Measurements from ENCODE around the gene KIR3DL3. TPM values are rescaled to one million over a fixed set of nuclear protein-coding genes. Genes with fewer than 3 reads are reported as not detected.
A peak's percentile ranks its signal among the peaks of the same experiment; 100 is the strongest.
"Not testable (repeated sequence)": the region's sequence is repeated elsewhere in the genome, so short reads cannot be mapped to it uniquely, and the experiment has no call there.

The KIR3DL3 gene
- polyA plus RNA-seq, 2 of the 4 experiments (the other 2 are of a cell fraction) = not detected

DNA sequence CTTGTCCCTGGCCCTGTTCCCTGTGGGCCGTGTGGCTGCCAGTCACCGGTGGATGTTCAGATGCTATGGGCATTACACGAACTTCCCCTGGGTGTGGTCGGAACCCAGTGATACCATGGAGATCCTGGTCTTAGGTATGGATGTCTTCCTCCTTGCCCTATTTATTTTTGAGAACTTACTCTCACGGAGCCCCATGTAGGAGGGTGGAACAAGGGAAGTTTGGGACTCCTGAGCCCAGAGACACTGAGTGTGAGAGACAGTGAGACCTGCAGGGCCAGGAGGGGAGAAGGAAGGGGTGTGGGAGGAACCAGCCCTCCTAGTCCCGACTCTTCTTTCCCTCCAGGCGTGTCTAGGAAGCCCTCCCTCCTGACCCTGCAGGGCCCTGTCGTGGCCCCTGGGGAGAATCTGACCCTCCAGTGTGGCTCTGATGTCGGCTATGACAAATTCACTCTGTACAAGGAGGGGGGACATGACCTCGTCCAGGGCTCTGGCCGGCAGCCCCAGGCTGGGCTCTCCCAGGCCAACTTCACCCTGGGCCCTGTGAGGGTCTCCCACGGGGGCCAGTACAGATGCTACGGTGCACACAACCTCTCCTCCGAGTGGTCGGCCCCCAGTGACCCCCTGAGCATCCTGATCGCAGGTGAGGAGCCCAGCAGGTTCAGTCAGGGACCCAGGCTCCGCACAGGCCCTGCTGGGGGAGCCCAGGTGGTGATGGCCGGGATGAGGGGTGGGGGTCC lies 14.9 kb upstream of the KIR3DL3 start:
- H3K4me3 ChIP-seq = no peak overlapping the region
- no peak overlapping the region for H3K27ac ChIP-seq
- DNase-seq (ENCODE audit: low read depth in 1 of 2, low spot score in 1 of 2) (no peak), FAIRE-seq (no peak), ATAC-seq (peak; percentile 49 to 54; a peak in 5 of 6 replicates)
- H3K4me2 ChIP-seq = no peak overlapping the region
- no peak for TF ChIP-seq ZNF302 (CRISPR knock-in tag; IDR thresholded peaks at IDR 0.05)
- TF ChIP-seq, protein P1, sequence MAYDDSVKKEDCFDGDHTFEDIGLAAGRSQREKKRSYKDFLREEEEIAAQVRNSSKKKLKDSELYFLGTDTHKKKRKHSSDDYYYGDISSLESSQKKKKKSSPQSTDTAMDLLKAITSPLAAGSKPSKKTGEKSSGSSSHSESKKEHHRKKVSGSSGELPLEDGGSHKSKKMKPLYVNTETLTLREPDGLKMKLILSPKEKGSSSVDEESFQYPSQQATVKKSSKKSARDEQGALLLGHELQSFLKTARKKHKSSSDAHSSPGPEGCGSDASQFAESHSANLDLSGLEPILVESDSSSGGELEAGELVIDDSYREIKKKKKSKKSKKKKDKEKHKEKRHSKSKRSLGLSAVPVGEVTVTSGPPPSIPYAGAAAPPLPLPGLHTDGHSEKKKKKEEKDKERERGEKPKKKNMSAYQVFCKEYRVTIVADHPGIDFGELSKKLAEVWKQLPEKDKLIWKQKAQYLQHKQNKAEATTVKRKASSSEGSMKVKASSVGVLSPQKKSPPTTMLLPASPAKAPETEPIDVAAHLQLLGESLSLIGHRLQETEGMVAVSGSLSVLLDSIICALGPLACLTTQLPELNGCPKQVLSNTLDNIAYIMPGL (CRISPR knock-in tag; IDR thresholded peaks at IDR 0.05; ENCODE audit: borderline replicate concordance) = no peak
- TF ChIP-seq TFCP2L1 (CRISPR knock-in tag; IDR thresholded peaks at IDR 0.05) = no peak
- no peak for TF ChIP-seq EHMT2 (IDR thresholded peaks at IDR 0.05; ENCODE audit: low read depth)
- no peak for TF ChIP-seq RARB (CRISPR knock-in tag; IDR thresholded peaks at IDR 0.05)
- TF ChIP-seq RAD21 (conservative IDR thresholded peaks at IDR 0.05 in 1 of 2, IDR thresholded peaks at IDR 0.05 in 1 of 2) = no peak
- TF ChIP-seq, protein P2, sequence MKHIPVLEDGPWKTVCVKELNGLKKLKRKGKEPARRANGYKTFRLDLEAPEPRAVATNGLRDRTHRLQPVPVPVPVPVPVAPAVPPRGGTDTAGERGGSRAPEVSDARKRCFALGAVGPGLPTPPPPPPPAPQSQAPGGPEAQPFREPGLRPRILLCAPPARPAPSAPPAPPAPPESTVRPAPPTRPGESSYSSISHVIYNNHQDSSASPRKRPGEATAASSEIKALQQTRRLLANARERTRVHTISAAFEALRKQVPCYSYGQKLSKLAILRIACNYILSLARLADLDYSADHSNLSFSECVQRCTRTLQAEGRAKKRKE (CRISPR knock-in tag; IDR thresholded peaks at IDR 0.05; ENCODE audit: low read depth) = no peak
- no peak for TF ChIP-seq KDM1A (IDR thresholded peaks at IDR 0.05; ENCODE audit: low read depth)
- no peak for TF ChIP-seq CHD4 (IDR thresholded peaks at IDR 0.05; ENCODE audit: borderline replicate concordance)
- no peak for TF ChIP-seq HDAC2 (IDR thresholded peaks at IDR 0.05)
- no peak for TF ChIP-seq FOXS1 (CRISPR knock-in tag; IDR thresholded peaks at IDR 0.05)
- no peak for TF ChIP-seq POLR2AphosphoS2 (conservative IDR thresholded peaks at IDR 0.05; ENCODE audit: low read length)
- TF ChIP-seq FOSB (CRISPR knock-in tag; IDR thresholded peaks at IDR 0.05) = no peak
- no peak for TF ChIP-seq RNF2 (IDR thresholded peaks at IDR 0.05; ENCODE audit: borderline replicate concordance, low read depth)
- no peaks in the 10 kb centered on the region for H3K9me3 ChIP-seq
- WGBS (ENCODE audit: missing lambda C conversion rate) = 9% methylated on average over 15 of the region's 18 CpGs
- POLR2A ChIA-PET = no interaction called here
- no peaks in the 10 kb centered on the region for H3K4me1 ChIP-seq
- CTCF ChIA-PET = interaction anchor here (1.9 kb wide), 1 partner anchor 35 kb away, joined by 4 read pairs; no protein-coding TSS in a partner anchor

DNA sequence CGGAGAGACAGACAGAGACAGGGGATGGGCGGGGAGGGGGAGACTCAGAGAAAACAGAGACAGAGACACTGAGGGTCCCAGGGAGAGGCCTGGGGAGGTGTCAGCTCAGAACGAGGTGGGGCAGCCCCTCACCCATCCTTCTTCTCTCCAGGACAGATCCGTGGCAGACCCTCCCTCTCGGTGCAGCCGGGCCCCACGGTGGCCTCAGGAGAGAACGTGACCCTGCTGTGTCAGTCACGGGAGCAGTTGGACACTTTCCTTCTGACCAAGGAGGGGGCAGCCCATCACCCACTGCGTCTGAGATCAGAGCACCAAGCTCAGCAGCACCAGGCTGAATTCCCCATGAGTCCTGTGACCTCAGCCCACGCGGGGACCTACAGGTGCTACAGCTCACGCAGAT lies 14.3 kb upstream of the KIR3DL3 start:
- H3K4me2 ChIP-seq; H3K9me3 ChIP-seq; H3K4me1 ChIP-seq; ATAC-seq; POLR2A ChIA-PET; H3K4me3 ChIP-seq; CTCF ChIA-PET; FAIRE-seq; DNase-seq (ENCODE audit: low read depth in 1 of 2, low spot score in 1 of 2); H3K27ac ChIP-seq: not testable (repeated sequence)
- 3% methylated on average over 11 of the region's 13 CpGs for WGBS (ENCODE audit: missing lambda C conversion rate)

DNA sequence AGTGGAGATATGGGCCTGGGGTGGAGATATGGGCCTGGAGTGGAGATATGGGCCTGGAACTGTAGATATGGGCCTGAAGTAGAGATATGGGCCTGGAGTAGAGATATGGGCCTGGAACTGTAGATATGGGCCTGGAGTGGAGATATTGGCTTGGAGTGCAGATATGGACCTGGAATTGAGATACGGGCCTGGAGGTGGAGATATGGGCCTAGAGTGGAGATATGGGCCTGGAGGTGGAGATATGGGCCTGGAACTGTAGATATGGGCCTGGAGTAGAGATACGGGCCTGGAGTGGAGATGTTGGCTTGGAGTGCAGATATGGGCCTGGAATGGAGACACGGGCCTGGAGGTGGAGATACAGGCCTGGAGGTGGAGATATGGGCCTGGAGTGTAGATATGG lies 402 bp downstream of the KIR3DL3 start:
- Histone ChIP-seq H3K9me3 (peaks cover 24% of the 10 kb centered on the region; the same call in 2 of the 3 replicates), H3K27ac (no peak overlapping the region), H3K4me3 (no peak overlapping the region), H3K4me1 (no peaks in the 10 kb centered on the region), H3K4me2 (no peak overlapping the region)
- ATAC-seq = no peak
- POLR2A ChIA-PET = no interaction called here
- FAIRE-seq = no peak
- 4% methylated on average over 3 of the region's 3 CpGs for WGBS (ENCODE audit: missing lambda C conversion rate)
- no peak for DNase-seq (ENCODE audit: low read depth in 1 of 2, low spot score in 1 of 2)
- CTCF ChIA-PET = no interaction called here
- TF ChIP-seq ZFP36 (IDR thresholded peaks at IDR 0.05; ENCODE audit: borderline replicate concordance, partially characterized antibody) (no peak), RFX5 (IDR thresholded peaks at IDR 0.05) (no peak), HOXB5 (CRISPR knock-in tag; IDR thresholded peaks at IDR 0.05) (no peak), RNF2 (IDR thresholded peaks at IDR 0.05; ENCODE audit: borderline replicate concordance, low read depth) (no peak), EP300 (IDR thresholded peaks at IDR 0.05) (no peak), BHLHE40 (IDR thresholded peaks at IDR 0.05; ENCODE audit: low read depth, low read length) (no peak), RARB (CRISPR knock-in tag; IDR thresholded peaks at IDR 0.05) (no peak), FOSL2 (IDR thresholded peaks at IDR 0.05) (no peak), FOSL2 (CRISPR knock-in tag; IDR thresholded peaks at IDR 0.05) (no peak)
- TF ChIP-seq, protein P3, sequence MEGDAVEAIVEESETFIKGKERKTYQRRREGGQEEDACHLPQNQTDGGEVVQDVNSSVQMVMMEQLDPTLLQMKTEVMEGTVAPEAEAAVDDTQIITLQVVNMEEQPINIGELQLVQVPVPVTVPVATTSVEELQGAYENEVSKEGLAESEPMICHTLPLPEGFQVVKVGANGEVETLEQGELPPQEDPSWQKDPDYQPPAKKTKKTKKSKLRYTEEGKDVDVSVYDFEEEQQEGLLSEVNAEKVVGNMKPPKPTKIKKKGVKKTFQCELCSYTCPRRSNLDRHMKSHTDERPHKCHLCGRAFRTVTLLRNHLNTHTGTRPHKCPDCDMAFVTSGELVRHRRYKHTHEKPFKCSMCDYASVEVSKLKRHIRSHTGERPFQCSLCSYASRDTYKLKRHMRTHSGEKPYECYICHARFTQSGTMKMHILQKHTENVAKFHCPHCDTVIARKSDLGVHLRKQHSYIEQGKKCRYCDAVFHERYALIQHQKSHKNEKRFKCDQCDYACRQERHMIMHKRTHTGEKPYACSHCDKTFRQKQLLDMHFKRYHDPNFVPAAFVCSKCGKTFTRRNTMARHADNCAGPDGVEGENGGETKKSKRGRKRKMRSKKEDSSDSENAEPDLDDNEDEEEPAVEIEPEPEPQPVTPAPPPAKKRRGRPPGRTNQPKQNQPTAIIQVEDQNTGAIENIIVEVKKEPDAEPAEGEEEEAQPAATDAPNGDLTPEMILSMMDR (IDR thresholded peaks at IDR 0.05) = no peak
- TF ChIP-seq, protein P4, sequence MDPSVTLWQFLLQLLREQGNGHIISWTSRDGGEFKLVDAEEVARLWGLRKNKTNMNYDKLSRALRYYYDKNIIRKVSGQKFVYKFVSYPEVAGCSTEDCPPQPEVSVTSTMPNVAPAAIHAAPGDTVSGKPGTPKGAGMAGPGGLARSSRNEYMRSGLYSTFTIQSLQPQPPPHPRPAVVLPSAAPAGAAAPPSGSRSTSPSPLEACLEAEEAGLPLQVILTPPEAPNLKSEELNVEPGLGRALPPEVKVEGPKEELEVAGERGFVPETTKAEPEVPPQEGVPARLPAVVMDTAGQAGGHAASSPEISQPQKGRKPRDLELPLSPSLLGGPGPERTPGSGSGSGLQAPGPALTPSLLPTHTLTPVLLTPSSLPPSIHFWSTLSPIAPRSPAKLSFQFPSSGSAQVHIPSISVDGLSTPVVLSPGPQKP (IDR thresholded peaks at IDR 0.05; ENCODE audit: low read depth, low read length) = no peak
- TF ChIP-seq, protein P5, sequence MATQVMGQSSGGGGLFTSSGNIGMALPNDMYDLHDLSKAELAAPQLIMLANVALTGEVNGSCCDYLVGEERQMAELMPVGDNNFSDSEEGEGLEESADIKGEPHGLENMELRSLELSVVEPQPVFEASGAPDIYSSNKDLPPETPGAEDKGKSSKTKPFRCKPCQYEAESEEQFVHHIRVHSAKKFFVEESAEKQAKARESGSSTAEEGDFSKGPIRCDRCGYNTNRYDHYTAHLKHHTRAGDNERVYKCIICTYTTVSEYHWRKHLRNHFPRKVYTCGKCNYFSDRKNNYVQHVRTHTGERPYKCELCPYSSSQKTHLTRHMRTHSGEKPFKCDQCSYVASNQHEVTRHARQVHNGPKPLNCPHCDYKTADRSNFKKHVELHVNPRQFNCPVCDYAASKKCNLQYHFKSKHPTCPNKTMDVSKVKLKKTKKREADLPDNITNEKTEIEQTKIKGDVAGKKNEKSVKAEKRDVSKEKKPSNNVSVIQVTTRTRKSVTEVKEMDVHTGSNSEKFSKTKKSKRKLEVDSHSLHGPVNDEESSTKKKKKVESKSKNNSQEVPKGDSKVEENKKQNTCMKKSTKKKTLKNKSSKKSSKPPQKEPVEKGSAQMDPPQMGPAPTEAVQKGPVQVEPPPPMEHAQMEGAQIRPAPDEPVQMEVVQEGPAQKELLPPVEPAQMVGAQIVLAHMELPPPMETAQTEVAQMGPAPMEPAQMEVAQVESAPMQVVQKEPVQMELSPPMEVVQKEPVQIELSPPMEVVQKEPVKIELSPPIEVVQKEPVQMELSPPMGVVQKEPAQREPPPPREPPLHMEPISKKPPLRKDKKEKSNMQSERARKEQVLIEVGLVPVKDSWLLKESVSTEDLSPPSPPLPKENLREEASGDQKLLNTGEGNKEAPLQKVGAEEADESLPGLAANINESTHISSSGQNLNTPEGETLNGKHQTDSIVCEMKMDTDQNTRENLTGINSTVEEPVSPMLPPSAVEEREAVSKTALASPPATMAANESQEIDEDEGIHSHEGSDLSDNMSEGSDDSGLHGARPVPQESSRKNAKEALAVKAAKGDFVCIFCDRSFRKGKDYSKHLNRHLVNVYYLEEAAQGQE (IDR thresholded peaks at IDR 0.05) = no peak
